Measurements from ENCODE around the gene PLXNA4.

GRCh38 chr7:132248841-132249240 lies 327.4 kb downstream of the PLXNA4 start:
- TF ChIP-seq CTCF (IDR thresholded peaks at IDR 0.05) (no peak), REST (IDR thresholded peaks at IDR 0.05; ENCODE audit: insufficient read depth in 1 of 2, low read depth in 2 of 2, low read length in 1 of 2) (no peak), POLR2AphosphoS5 (IDR thresholded peaks at IDR 0.05; ENCODE audit: low read depth, low read length) (no peak)

All from Panc1 (cell line).